HepG2 (cell line): ENCODE measurements around the gene NTMT2.

ENCODE experiments used
- EZH2 ChIP-seq: conservative IDR thresholded peaks from 2 replicates; pipeline ENCODE4 v1.6.1; 2012; ENCODE audit warnings: mild to moderate bottlenecking, low read depth, low read length, moderate library complexity
- KDM1A ChIP-seq: IDR thresholded peaks from 2 replicates; pipeline ENCODE4 v1.6.1; 2016; ENCODE audit warnings: missing compliant biosample characterization
- POLR2A ChIP-seq, 2 experiments: IDR thresholded peaks; 2 replicates each; pipeline ENCODE4 v1.6.1; 2011; ENCODE audit warnings: low read depth in 2 of 2, low read length in 2 of 2, mild to moderate bottlenecking in 1 of 2, moderate library complexity in 1 of 2; ENCODE audit not compliant: insufficient read depth in 1 of 2
- SMARCC2 ChIP-seq: fragments of 450-650 bp; IDR thresholded peaks from 2 replicates; pipeline ENCODE4 v1.6.1; 2017; ENCODE audit warnings: antibody characterized with exemption, mild to moderate bottlenecking

GRCh38 chr1:170176772-170177171 is 31.0 kb downstream of the NTMT2 start:
- TF ChIP-seq SMARCC2 (no peak), POLR2A (IDR thresholded peaks at IDR 0.05; ENCODE audit: insufficient read depth in 1 of 2, low read depth in 2 of 2, low read length in 2 of 2) (no peak), KDM1A (CRISPR knock-in tag) (no peak), EZH2 (no peak)
